ENCODE results near the gene NUDC.

Gene NUDC

GRCh38 chr1:26912147-26912490, 9.4 kb upstream of the NUDC start:
- H3K36me3 ChIP-seq (ENCODE audit: control insufficient read depth in 2 of 2, insufficient read depth in 2 of 2, low read length in 2 of 2) = no peaks in the 10 kb centered on the region
- no peak overlapping the region for H3K4me3 ChIP-seq (ENCODE audit: low read length in 2 of 2)
- H3K9me3 ChIP-seq (ENCODE audit: control insufficient read depth in 2 of 2, low read length in 2 of 2) = no peaks in the 10 kb centered on the region
- H3K4me1 ChIP-seq (ENCODE audit: control insufficient read depth, insufficient read depth, low read length) = no peaks in the 10 kb centered on the region
- no peak overlapping the region for H3K27ac ChIP-seq (ENCODE audit: low read length)
- no peak overlapping the region for H3K9ac ChIP-seq (ENCODE audit: low read length in 2 of 2)
- H3K27me3 ChIP-seq (ENCODE audit: control insufficient read depth in 1 of 2, insufficient read depth in 2 of 2, low read length in 2 of 2) = peaks cover 0 to 2% of the 10 kb centered on the region in 2 donors

- Histone ChIP-seq H3K36me3 (ENCODE audit: control insufficient read depth in 2 of 2, insufficient read depth in 2 of 2, low read length in 2 of 2) (no peaks in the 10 kb centered on the region), H3K9ac (ENCODE audit: low read length in 2 of 2) (no peak overlapping the region), H3K27ac (ENCODE audit: low read length) (no peak overlapping the region), H3K9me3 (ENCODE audit: control insufficient read depth in 2 of 2, low read length in 2 of 2) (no peaks in the 10 kb centered on the region), H3K4me1 (ENCODE audit: control insufficient read depth, insufficient read depth, low read length) (no peaks in the 10 kb centered on the region), H3K4me3 (ENCODE audit: low read length in 2 of 2) (no peak overlapping the region), H3K27me3 (ENCODE audit: control insufficient read depth in 1 of 2, insufficient read depth in 2 of 2, low read length in 2 of 2) (peaks cover 0 to 2% of the 10 kb centered on the region in 2 donors)
Measured at GRCh38 chr1:26913389-26913753, 8.2 kb upstream of the NUDC start.

- Histone ChIP-seq H3K27ac (ENCODE audit: low read length) (no peak within 1 kb of the TSS), H3K9me3 (ENCODE audit: control insufficient read depth in 2 of 2, low read length in 2 of 2) (no peaks in the 10 kb centered on the region), H3K9ac (ENCODE audit: low read length in 2 of 2) (no peak within 1 kb of the TSS), H3K27me3 (ENCODE audit: control insufficient read depth in 1 of 2, insufficient read depth in 2 of 2, low read length in 2 of 2) (peaks cover 0 to 2% of the 10 kb centered on the region in 2 donors), H3K4me3 (ENCODE audit: low read length in 2 of 2) (no peak within 1 kb of the TSS), H3K36me3 (ENCODE audit: control insufficient read depth in 2 of 2, insufficient read depth in 2 of 2, low read length in 2 of 2) (no peaks in the 10 kb centered on the region), H3K4me1 (ENCODE audit: control insufficient read depth, insufficient read depth, low read length) (no peaks in the 10 kb centered on the region)
Measured at GRCh38 chr1:26913754-26914619, 7.6 kb upstream of the NUDC start, which contains the start of gene NR0B2. Gene NR0B2, minus strand, starts transcription at chr1:26913975. Its CDS starts 35 bp downstream, at chr1:26913940.

- Histone ChIP-seq H3K9me3 (ENCODE audit: control insufficient read depth in 2 of 2, low read length in 2 of 2) (no peaks in the 10 kb centered on the region), H3K9ac (ENCODE audit: low read length in 2 of 2) (no peak overlapping the region), H3K27ac (ENCODE audit: low read length) (no peak overlapping the region), H3K4me3 (ENCODE audit: low read length in 2 of 2) (no peak overlapping the region), H3K4me1 (ENCODE audit: control insufficient read depth, insufficient read depth, low read length) (no peaks in the 10 kb centered on the region), H3K27me3 (ENCODE audit: control insufficient read depth in 1 of 2, insufficient read depth in 2 of 2, low read length in 2 of 2) (peaks cover 0 to 2% of the 10 kb centered on the region in 2 donors), H3K36me3 (ENCODE audit: control insufficient read depth in 2 of 2, insufficient read depth in 2 of 2, low read length in 2 of 2) (no peaks in the 10 kb centered on the region)
Measured at GRCh38 chr1:26915204-26915842, 6.2 kb upstream of the NUDC start.

GRCh38 chr1:26921126-26921539, 410 bp upstream of the NUDC start:
- Histone ChIP-seq H3K9ac (ENCODE audit: low read length in 2 of 2) (peak overlapping the region; percentile 78 to 86), H3K9me3 (ENCODE audit: control insufficient read depth in 2 of 2, low read length in 2 of 2) (no peaks in the 10 kb centered on the region), H3K4me1 (ENCODE audit: control insufficient read depth, insufficient read depth, low read length) (peaks cover 20% of the 10 kb centered on the region), H3K4me3 (ENCODE audit: low read length in 2 of 2) (peak overlapping the region; percentile 66 to 93), H3K27ac (ENCODE audit: low read length) (peak overlapping the region; percentile 88), H3K27me3 (ENCODE audit: control insufficient read depth in 1 of 2, insufficient read depth in 2 of 2, low read length in 2 of 2) (no peaks in the 10 kb centered on the region), H3K36me3 (ENCODE audit: control insufficient read depth in 2 of 2, insufficient read depth in 2 of 2, low read length in 2 of 2) (peaks cover 7 to 8% of the 10 kb centered on the region in 2 donors)

GRCh38 chr1:26922431-26922729, 837 bp downstream of the NUDC start:
- Histone ChIP-seq H3K27ac (ENCODE audit: low read length) (peak overlapping the region; percentile 88), H3K4me1 (ENCODE audit: control insufficient read depth, insufficient read depth, low read length) (peaks cover 20% of the 10 kb centered on the region)

GRCh38 chr1:26922901-26923300, 1.4 kb downstream of the NUDC start:
- Histone ChIP-seq H3K4me1 (ENCODE audit: control insufficient read depth, insufficient read depth, low read length) (peaks cover 20% of the 10 kb centered on the region), H3K27me3 (ENCODE audit: control insufficient read depth in 1 of 2, insufficient read depth in 2 of 2, low read length in 2 of 2) (no peaks in the 10 kb centered on the region), H3K36me3 (ENCODE audit: control insufficient read depth in 2 of 2, insufficient read depth in 2 of 2, low read length in 2 of 2) (peaks cover 11 to 15% of the 10 kb centered on the region in 2 donors), H3K27ac (ENCODE audit: low read length) (no peak overlapping the region), H3K9ac (ENCODE audit: low read length in 2 of 2) (peak overlapping the region; percentile 42 to 86), H3K9me3 (ENCODE audit: control insufficient read depth in 2 of 2, low read length in 2 of 2) (no peaks in the 10 kb centered on the region), H3K4me3 (ENCODE audit: low read length in 2 of 2) (peak overlapping the region; percentile 66 to 93)

More at GRCh38 chr1:26922431-26922729, 837 bp downstream of the NUDC start:
- Histone ChIP-seq H3K36me3 (ENCODE audit: control insufficient read depth in 2 of 2, insufficient read depth in 2 of 2, low read length in 2 of 2) (peaks cover 11 to 15% of the 10 kb centered on the region in 2 donors), H3K4me3 (ENCODE audit: low read length in 2 of 2) (peak overlapping the region; percentile 66 to 93), H3K9me3 (ENCODE audit: control insufficient read depth in 2 of 2, low read length in 2 of 2) (no peaks in the 10 kb centered on the region), H3K27me3 (ENCODE audit: control insufficient read depth in 1 of 2, insufficient read depth in 2 of 2, low read length in 2 of 2) (no peaks in the 10 kb centered on the region), H3K9ac (ENCODE audit: low read length in 2 of 2) (peak overlapping the region; percentile 86 to 94)

- H3K36me3 ChIP-seq (ENCODE audit: control insufficient read depth in 2 of 2, insufficient read depth in 2 of 2, low read length in 2 of 2) = peaks cover 11 to 19% of the 10 kb centered on the region in 2 donors
- no peaks in the 10 kb centered on the region for H3K27me3 ChIP-seq (ENCODE audit: control insufficient read depth in 1 of 2, insufficient read depth in 2 of 2, low read length in 2 of 2)
- no peaks in the 10 kb centered on the region for H3K9me3 ChIP-seq (ENCODE audit: control insufficient read depth in 2 of 2, low read length in 2 of 2)
- H3K9ac ChIP-seq (ENCODE audit: low read length in 2 of 2) = no peak overlapping the region
- H3K4me1 ChIP-seq (ENCODE audit: control insufficient read depth, insufficient read depth, low read length) = peaks cover 20% of the 10 kb centered on the region
- H3K27ac ChIP-seq (ENCODE audit: low read length) = no peak overlapping the region
- no peak overlapping the region for H3K4me3 ChIP-seq (ENCODE audit: low read length in 2 of 2)
Measured at GRCh38 chr1:26923711-26924110, 2.2 kb downstream of the NUDC start.

- H3K9ac ChIP-seq (ENCODE audit: low read length in 2 of 2) = no peak overlapping the region
- H3K4me1 ChIP-seq (ENCODE audit: control insufficient read depth, insufficient read depth, low read length) = no peaks in the 10 kb centered on the region
- H3K4me3 ChIP-seq (ENCODE audit: low read length in 2 of 2) = no peak overlapping the region
- no peaks in the 10 kb centered on the region for H3K27me3 ChIP-seq (ENCODE audit: control insufficient read depth in 1 of 2, insufficient read depth in 2 of 2, low read length in 2 of 2)
- H3K36me3 ChIP-seq (ENCODE audit: control insufficient read depth in 2 of 2, insufficient read depth in 2 of 2, low read length in 2 of 2) = peaks cover 13% of the 10 kb centered on the region in 2 donors
- no peaks in the 10 kb centered on the region for H3K9me3 ChIP-seq (ENCODE audit: control insufficient read depth in 2 of 2, low read length in 2 of 2)
- H3K27ac ChIP-seq (ENCODE audit: low read length) = no peak overlapping the region
Measured at GRCh38 chr1:26932531-26932930, 11.0 kb downstream of the NUDC start.

- Histone ChIP-seq H3K36me3 (ENCODE audit: control insufficient read depth in 2 of 2, insufficient read depth in 2 of 2, low read length in 2 of 2) (peaks cover 11 to 23% of the 10 kb centered on the region in 2 donors), H3K4me1 (ENCODE audit: control insufficient read depth, insufficient read depth, low read length) (no peaks in the 10 kb centered on the region), H3K4me3 (ENCODE audit: low read length in 2 of 2) (no peak overlapping the region), H3K27me3 (ENCODE audit: control insufficient read depth in 1 of 2, insufficient read depth in 2 of 2, low read length in 2 of 2) (no peaks in the 10 kb centered on the region), H3K9ac (ENCODE audit: low read length in 2 of 2) (no peak overlapping the region), H3K27ac (ENCODE audit: low read length) (no peak overlapping the region), H3K9me3 (ENCODE audit: control insufficient read depth in 2 of 2, low read length in 2 of 2) (no peaks in the 10 kb centered on the region)
Measured at GRCh38 chr1:26936823-26937222, 15.3 kb downstream of the NUDC start.

All from stomach smooth muscle (tissue), 2 donors.